A673 (cell line): ENCODE results near the gene FAM180A. TPM values are rescaled to one million over a fixed set of nuclear protein-coding genes. Genes with fewer than 3 reads are reported as not detected.

Source experiments
- BruUV-seq: library from RNA; stranded (reverse); fragments of 400-500 nt; replicated peaks from 2 replicates; lab custom pipeline; 2021; lab: Mats Ljungman, UMichigan
- CTCF ChIA-PET: fragments of 300-600 bp; sonication (Branson Sonifier 250); formaldehyde crosslinking; loops from one replicate; lab custom pipeline; 2022; ENCODE audit warnings: antibody characterized with exemption; lab: Charles Lee
- POLR2A ChIA-PET: fragments of 300-600 bp; sonication (Branson Sonifier 250); formaldehyde crosslinking; loops from one replicate; lab custom pipeline; 2022; ENCODE audit warnings: antibody characterized with exemption; ENCODE audit not compliant: low non-redundant PET; lab: Charles Lee
- DNase-seq: peaks from one replicate; pipeline ENCODE4 v3.0.0-alpha.2; 2015; ENCODE audit warnings: low spot score
- H3K27ac ChIP-seq: fragments of 200-600 bp; sonication (generic); 2 replicates; pipeline ENCODE4 v1.5.1; 2016; ENCODE audit warnings: mixed run types, low read depth, mild to moderate bottlenecking, mixed read lengths, antibody characterized with exemption, low read length; ENCODE audit not compliant: poor library complexity, severe bottlenecking
- H3K27me3 ChIP-seq: fragments of 200-600 bp; sonication (generic); replicated peaks from 2 replicates; pipeline ENCODE4 v1.6.1; 2017; ENCODE audit warnings: mixed run types, low read depth, mild to moderate bottlenecking, mixed read lengths, antibody characterized with exemption, low read length; ENCODE audit not compliant: insufficient read depth, poor library complexity
- H3K36me3 ChIP-seq: fragments of 200-600 bp; sonication (generic); 2 replicates; pipeline ENCODE4 v1.6.1; 2016; ENCODE audit warnings: mixed run types, mild to moderate bottlenecking, mixed read lengths, antibody characterized with exemption, low read length; ENCODE audit not compliant: insufficient read depth, poor library complexity, severe bottlenecking
- H3K4me1 ChIP-seq: fragments of 200-600 bp; sonication (generic); 2 replicates; pipeline ENCODE4 v1.6.1; 2017; ENCODE audit warnings: mixed run types, mild to moderate bottlenecking, mixed read lengths, antibody characterized with exemption, low read length; ENCODE audit not compliant: insufficient read depth, poor library complexity, severe bottlenecking
- H3K4me3 ChIP-seq: fragments of 200-600 bp; sonication (generic); 2 replicates; pipeline ENCODE4 v1.5.1; 2016; ENCODE audit warnings: low read depth, mixed run types, mild to moderate bottlenecking, mixed read lengths, low read length; ENCODE audit not compliant: poor library complexity, severe bottlenecking
- H3K9me3 ChIP-seq: fragments of 200-600 bp; sonication (generic); 2 replicates; pipeline ENCODE4 v1.6.1; 2016; ENCODE audit warnings: mixed run types, low read depth, mild to moderate bottlenecking, mixed read lengths, antibody characterized with exemption, low read length; ENCODE audit not compliant: poor library complexity, severe bottlenecking
- EZH2 ChIP-seq: fragments of 200-600 bp; sonication (generic); IDR thresholded peaks from 2 replicates; pipeline ENCODE4 v1.6.1; 2017; ENCODE audit warnings: borderline replicate concordance, low read depth, mild to moderate bottlenecking, mixed read lengths, antibody characterized with exemption, low read length; ENCODE audit not compliant: poor library complexity, severe bottlenecking
- intact Hi-C: fragments of 100-400 bp; cut with micrococcal nuclease; formaldehyde crosslinking; loops from one replicate; pipeline ENCODE4 v1.10.0; 2022; ENCODE audit not compliant: unreplicated experiment
- total RNA-seq: library from RNA; stranded (reverse); gene quantifications from 2 replicates; pipeline ENCODE4 v1.2.3, GENCODE V29; 2021
- TF ChIP-seq, protein P1 (sequence below): fragments of 300-800, 200-600 bp; sonication (generic); conservative IDR thresholded peaks from 2 replicates; pipeline ENCODE4 v1.5.1; 2017; ENCODE audit warnings: low read depth, mild to moderate bottlenecking, antibody characterized with exemption, low read length, moderate library complexity, mixed read lengths

The FAM180A gene
- total RNA-seq, 1 experiment from 2014 or later, result not detected

DNA sequence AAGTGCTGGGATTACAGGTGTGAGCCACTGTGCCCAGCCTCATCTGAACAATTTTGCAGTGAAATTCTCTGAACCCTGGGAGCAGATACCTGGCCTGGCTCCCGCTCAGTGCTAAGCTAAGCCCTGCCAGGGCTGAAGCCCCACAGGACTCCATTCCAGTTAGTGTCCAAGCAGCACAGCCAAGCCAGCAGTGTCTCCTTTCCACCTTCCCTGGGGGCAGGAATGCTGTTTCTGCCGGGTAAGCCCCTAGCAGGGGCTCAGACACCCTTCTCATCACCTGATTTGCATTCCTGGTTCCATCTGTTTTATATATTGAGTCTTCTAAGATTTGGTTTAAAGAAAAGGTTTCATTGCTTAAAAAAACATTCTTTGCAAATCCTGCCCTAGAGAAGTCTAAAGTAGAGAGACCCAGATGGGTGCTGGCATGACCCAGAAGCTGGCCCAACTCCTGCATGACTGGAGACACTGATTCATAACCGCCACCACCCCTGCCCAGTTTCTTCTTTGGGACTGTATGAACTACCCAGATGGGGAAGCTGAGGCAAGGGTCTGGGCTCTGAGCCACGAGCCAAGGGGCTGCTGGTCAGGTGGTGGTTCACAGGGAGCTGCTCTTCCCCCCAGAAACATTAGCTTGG is 34.7 kb downstream of the FAM180A start:
- no peaks in the 10 kb centered on the region for H3K36me3 ChIP-seq
- intact Hi-C loops, result no loop called here
- H3K9me3 ChIP-seq, result no peaks in the 10 kb centered on the region
- H3K4me3 ChIP-seq, result no peak overlapping the region
- BruUV-seq, result no TSS peak
- CTCF ChIA-PET, result no interaction called here
- peaks cover 81% of the 10 kb centered on the region for H3K27me3 ChIP-seq
- POLR2A ChIA-PET, result no interaction called here
- H3K4me1 ChIP-seq, result peaks cover 10% of the 10 kb centered on the region
- DNase-seq, result no peak
- H3K27ac ChIP-seq, result no peak overlapping the region
- TF ChIP-seq, protein P1, sequence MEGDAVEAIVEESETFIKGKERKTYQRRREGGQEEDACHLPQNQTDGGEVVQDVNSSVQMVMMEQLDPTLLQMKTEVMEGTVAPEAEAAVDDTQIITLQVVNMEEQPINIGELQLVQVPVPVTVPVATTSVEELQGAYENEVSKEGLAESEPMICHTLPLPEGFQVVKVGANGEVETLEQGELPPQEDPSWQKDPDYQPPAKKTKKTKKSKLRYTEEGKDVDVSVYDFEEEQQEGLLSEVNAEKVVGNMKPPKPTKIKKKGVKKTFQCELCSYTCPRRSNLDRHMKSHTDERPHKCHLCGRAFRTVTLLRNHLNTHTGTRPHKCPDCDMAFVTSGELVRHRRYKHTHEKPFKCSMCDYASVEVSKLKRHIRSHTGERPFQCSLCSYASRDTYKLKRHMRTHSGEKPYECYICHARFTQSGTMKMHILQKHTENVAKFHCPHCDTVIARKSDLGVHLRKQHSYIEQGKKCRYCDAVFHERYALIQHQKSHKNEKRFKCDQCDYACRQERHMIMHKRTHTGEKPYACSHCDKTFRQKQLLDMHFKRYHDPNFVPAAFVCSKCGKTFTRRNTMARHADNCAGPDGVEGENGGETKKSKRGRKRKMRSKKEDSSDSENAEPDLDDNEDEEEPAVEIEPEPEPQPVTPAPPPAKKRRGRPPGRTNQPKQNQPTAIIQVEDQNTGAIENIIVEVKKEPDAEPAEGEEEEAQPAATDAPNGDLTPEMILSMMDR, result no peak
- TF ChIP-seq EZH2, result no peak

DNA sequence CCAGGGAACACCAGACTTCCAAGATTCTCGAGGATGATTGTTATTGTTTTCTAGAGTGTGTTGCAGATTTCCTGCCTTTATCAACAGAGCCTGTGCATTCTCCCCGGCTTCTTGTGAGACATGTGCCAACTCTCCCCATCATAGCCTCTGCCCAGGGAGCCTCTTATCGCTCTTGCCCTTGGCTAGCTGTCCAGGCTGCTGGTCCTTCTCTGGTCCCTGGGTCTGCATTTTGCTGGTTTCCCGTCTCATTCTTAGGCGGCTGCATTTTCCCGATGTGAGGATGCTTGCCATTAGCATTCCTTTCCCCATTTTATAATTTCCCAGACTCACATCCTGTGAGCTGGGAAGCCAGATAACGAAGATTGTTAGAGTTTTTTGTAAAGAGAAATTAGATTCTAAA is 35.8 kb downstream of the FAM180A start:
- ChIA-PET CTCF (interaction anchor here (0.7 to 1.5 kb wide), 2 partner anchors 40 to 1808 kb away, joined by 4 to 11 read pairs; no protein-coding TSS in a partner anchor), POLR2A (no interaction called here)
- H3K27ac ChIP-seq, result no peak overlapping the region
- no TSS peak for BruUV-seq
- no peak for DNase-seq
- no peak overlapping the region for H3K4me3 ChIP-seq
- TF ChIP-seq, protein P1, result no peak
- no peak for TF ChIP-seq EZH2
- peaks cover 10% of the 10 kb centered on the region for H3K4me1 ChIP-seq
- no peaks in the 10 kb centered on the region for H3K36me3 ChIP-seq
- peaks cover 69% of the 10 kb centered on the region for H3K27me3 ChIP-seq
- intact Hi-C loops, result no loop called here
- no peaks in the 10 kb centered on the region for H3K9me3 ChIP-seq

DNA sequence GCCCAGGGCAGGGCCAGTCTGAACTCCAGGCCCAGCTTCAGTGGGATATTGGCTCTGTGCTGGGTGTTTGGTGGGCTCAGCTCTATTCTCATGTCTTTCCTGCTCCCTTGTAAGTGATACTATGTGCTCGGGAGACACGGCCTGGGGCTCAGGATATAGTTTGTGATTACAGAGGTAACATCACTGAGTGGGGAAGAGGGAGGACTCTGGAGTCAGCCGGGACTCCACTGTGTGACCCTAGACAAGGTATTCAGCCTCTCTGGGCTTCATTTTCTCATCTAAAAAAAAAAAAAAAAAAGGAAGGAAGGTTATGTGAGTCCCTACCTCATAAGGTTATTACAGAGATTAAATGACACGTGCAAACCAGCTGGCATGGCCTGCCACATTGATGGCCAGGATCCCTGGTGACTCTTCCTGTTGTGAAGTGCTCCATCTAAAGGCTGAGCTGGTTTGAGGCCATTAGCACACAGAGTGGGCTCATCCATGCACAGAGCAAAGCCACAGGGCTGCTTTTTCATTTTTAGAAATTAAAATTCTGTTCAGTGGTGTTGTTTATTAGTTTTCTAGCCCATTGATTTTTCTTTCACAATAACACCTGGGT is 36.3 kb downstream of the FAM180A start:
- intact Hi-C loops, result no loop called here
- H3K9me3 ChIP-seq, result no peaks in the 10 kb centered on the region
- H3K4me3 ChIP-seq, result no peak overlapping the region
- H3K27ac ChIP-seq, result no peak overlapping the region
- peaks cover 64% of the 10 kb centered on the region for H3K27me3 ChIP-seq
- DNase-seq, result peak; percentile 28
- peaks cover 8% of the 10 kb centered on the region for H3K4me1 ChIP-seq
- POLR2A ChIA-PET, result no interaction called here
- TF ChIP-seq EZH2, result no peak
- TF ChIP-seq, protein P1, result 0 out of 2 replicates have a peak, but pooled peaks have one; percentile 29
- no TSS peak for BruUV-seq
- CTCF ChIA-PET, result interaction anchor here (0.7 to 1.5 kb wide), 4 partner anchors 39 to 1809 kb away, joined by 3 to 11 read pairs (median 4); no protein-coding TSS in a partner anchor
- H3K36me3 ChIP-seq, result no peaks in the 10 kb centered on the region
